ENCODE results near the gene NPPB. TPM values are rescaled to one million over a fixed set of nuclear protein-coding genes. Genes with fewer than 3 reads are reported as not detected.
"Not testable (repeated sequence)": the region's sequence is repeated elsewhere in the genome, so short reads cannot be mapped to it uniquely, and the experiment has no call there.

NPPB gene
- not detected for polyA plus RNA-seq (2012; ENCODE audit: insufficient read depth, insufficient read length)

- no peak for DNase-seq (ENCODE audit: low read depth, low spot score)
- H3K4me3 ChIP-seq (ENCODE audit: low read length) = no peak within 1 kb of the TSS
These were observed at the start of gene NPPB for GRCh38 chr1:11858613-11858967. Gene NPPB, minus strand, starts transcription at chr1:11858945. Its CDS starts 112 bp downstream, at chr1:11858833.

- peak; percentile 99 for DNase-seq (ENCODE audit: low read depth, low spot score)
- peak overlapping the region; percentile 61 for H3K4me3 ChIP-seq (ENCODE audit: low read length)
These were observed 49.4 kb upstream of the NPPB start for GRCh38 chr1:11908095-11908675.

GRCh38 chr1:11907275-11908094, 48.7 kb upstream of the NPPB start:
- H3K4me3 ChIP-seq (ENCODE audit: low read length) = peak overlapping the region; percentile 15; the same call in 1 of the 2 replicates
- peak; percentile 95 for DNase-seq (ENCODE audit: low read depth, low spot score)

- DNase-seq (ENCODE audit: low read depth, low spot score) = no peak
- H3K4me3 ChIP-seq (ENCODE audit: low read length) = no peak overlapping the region
These were observed 48.1 kb upstream of the NPPB start for GRCh38 chr1:11906870-11907269.

- H3K4me3 ChIP-seq (ENCODE audit: low read length) = no peak overlapping the region
- no peak for DNase-seq (ENCODE audit: low read depth, low spot score)
These were observed 46.2 kb upstream of the NPPB start for GRCh38 chr1:11904978-11905377.

- DNase-seq (ENCODE audit: low read depth, low spot score) = not testable (repeated sequence)
These were observed 45.4 kb upstream of the NPPB start for GRCh38 chr1:11904156-11904555.

GRCh38 chr1:11903210-11903609, 44.5 kb upstream of the NPPB start:
- H3K4me3 ChIP-seq (ENCODE audit: low read length) = no peak overlapping the region
- DNase-seq (ENCODE audit: low read depth, low spot score) = no peak

More at GRCh38 chr1:11904156-11904555, 45.4 kb upstream of the NPPB start:
- H3K4me3 ChIP-seq (ENCODE audit: low read length) = not testable (repeated sequence)

- not testable (repeated sequence) for H3K4me3 ChIP-seq (ENCODE audit: low read length); DNase-seq (ENCODE audit: low read depth, low spot score)
These were observed 42.7 kb upstream of the NPPB start for GRCh38 chr1:11901446-11901845.

GRCh38 chr1:11898831-11899467, 40.2 kb upstream of the NPPB start:
- no peak for DNase-seq (ENCODE audit: low read depth, low spot score)

GRCh38 chr1:11898086-11898785, 39.5 kb upstream of the NPPB start:
- DNase-seq (ENCODE audit: low read depth, low spot score) = no peak
- H3K4me3 ChIP-seq (ENCODE audit: low read length) = no peak overlapping the region

More at GRCh38 chr1:11898831-11899467, 40.2 kb upstream of the NPPB start:
- no peak overlapping the region for H3K4me3 ChIP-seq (ENCODE audit: low read length)

GRCh38 chr1:11894501-11894900, 35.8 kb upstream of the NPPB start:
- DNase-seq (ENCODE audit: low read depth, low spot score); H3K4me3 ChIP-seq (ENCODE audit: low read length): not testable (repeated sequence)

GRCh38 chr1:11893907-11894251, 35.1 kb upstream of the NPPB start:
- DNase-seq (ENCODE audit: low read depth, low spot score) = peak; percentile 27

GRCh38 chr1:11891433-11892186, 32.9 kb upstream of the NPPB start:
- no peak for DNase-seq (ENCODE audit: low read depth, low spot score)
- no peak overlapping the region for H3K4me3 ChIP-seq (ENCODE audit: low read length)

More at GRCh38 chr1:11893907-11894251, 35.1 kb upstream of the NPPB start:
- no peak overlapping the region for H3K4me3 ChIP-seq (ENCODE audit: low read length)

- no peak for DNase-seq (ENCODE audit: low read depth, low spot score)
- H3K4me3 ChIP-seq (ENCODE audit: low read length) = no peak overlapping the region
These were observed 30.1 kb upstream of the NPPB start for GRCh38 chr1:11888877-11889208.

- no peak for DNase-seq (ENCODE audit: low read depth, low spot score)
- no peak overlapping the region for H3K4me3 ChIP-seq (ENCODE audit: low read length)
These were observed 29.6 kb upstream of the NPPB start for GRCh38 chr1:11888206-11888876.

GRCh38 chr1:11887666-11888007, 28.9 kb upstream of the NPPB start:
- H3K4me3 ChIP-seq (ENCODE audit: low read length) = no peak overlapping the region
- DNase-seq (ENCODE audit: low read depth, low spot score) = no peak

- no peak for DNase-seq (ENCODE audit: low read depth, low spot score)
- H3K4me3 ChIP-seq (ENCODE audit: low read length) = no peak overlapping the region
These were observed 28.4 kb upstream of the NPPB start for GRCh38 chr1:11886986-11887665.

- no peak for DNase-seq (ENCODE audit: low read depth, low spot score)
- no peak overlapping the region for H3K4me3 ChIP-seq (ENCODE audit: low read length)
These were observed 27.2 kb upstream of the NPPB start for GRCh38 chr1:11885916-11886315.
